ENCODE measurements around the gene EFCAB11. TPM values are rescaled to one million over a fixed set of nuclear protein-coding genes. Genes with fewer than 3 reads are reported as not detected.

Gene EFCAB11
- total RNA-seq = 7.1 and 9.0 TPM in 2 replicates

- Mint-ChIP-seq H3K27me3 (ENCODE audit: low read depth) (no peaks in the 10 kb centered on the region), H3K4me1 (ENCODE audit: low read depth) (peaks cover 43% of the 10 kb centered on the region), H3K4me3 (ENCODE audit: low read depth) (peak within 1 kb of the TSS; percentile 87), H3K9me3 (no peaks in the 10 kb centered on the region), H3K27ac (peak within 1 kb of the TSS; percentile 81), H3K36me3 (ENCODE audit: low read depth) (peaks cover 30% of the 10 kb centered on the region)
- DNase-seq (ENCODE audit: low spot score) = peak; percentile 96
- intact Hi-C loops (cut with micrococcal nuclease) = loop anchor here (1.0 to 10.0 kb wide), 8 partner anchors 9 to 1390 kb away; partner anchors contain the start of genes FOXN3, PSMC1, RPS6KA5 and ZC3H14
Measured at GRCh38 chr14:89954070-89955021, at the start of gene EFCAB11. Gene EFCAB11 (minus strand): TSS chr14:89954730. CDS start chr14:89954660, 70 bp downstream.

GRCh38 chr14:90003526-90004307, 49.2 kb upstream of the EFCAB11 start:
- Mint-ChIP-seq H3K4me1 (ENCODE audit: low read depth) (peaks cover 26% of the 10 kb centered on the region), H3K9me3 (no peaks in the 10 kb centered on the region), H3K27me3 (ENCODE audit: low read depth) (no peaks in the 10 kb centered on the region), H3K27ac (peak overlapping the region; percentile 51), H3K36me3 (ENCODE audit: low read depth) (peaks cover 80% of the 10 kb centered on the region), H3K4me3 (ENCODE audit: low read depth) (no peak overlapping the region)
- intact Hi-C loops (cut with micrococcal nuclease) = loop anchor here (2.0 kb wide), 1 partner anchor 47 kb away; no protein-coding TSS in a partner anchor
- DNase-seq (ENCODE audit: low spot score) = no peak

GRCh38 chr14:90000935-90001334, 46.4 kb upstream of the EFCAB11 start:
- Mint-ChIP-seq H3K36me3 (ENCODE audit: low read depth) (peaks cover 80% of the 10 kb centered on the region), H3K27me3 (ENCODE audit: low read depth) (no peaks in the 10 kb centered on the region), H3K4me1 (ENCODE audit: low read depth) (peaks cover 22% of the 10 kb centered on the region), H3K4me3 (ENCODE audit: low read depth) (no peak overlapping the region), H3K27ac (no peak overlapping the region), H3K9me3 (no peaks in the 10 kb centered on the region)
- no peak for DNase-seq (ENCODE audit: low spot score)
- intact Hi-C loops (cut with micrococcal nuclease) = no loop called here

- intact Hi-C loops (cut with micrococcal nuclease) = no loop called here
- Mint-ChIP-seq H3K36me3 (ENCODE audit: low read depth) (peaks cover 78% of the 10 kb centered on the region), H3K4me1 (ENCODE audit: low read depth) (no peaks in the 10 kb centered on the region), H3K9me3 (no peaks in the 10 kb centered on the region), H3K27me3 (ENCODE audit: low read depth) (no peaks in the 10 kb centered on the region), H3K27ac (no peak overlapping the region), H3K4me3 (ENCODE audit: low read depth) (no peak overlapping the region)
- no peak for DNase-seq (ENCODE audit: low spot score)
Measured at GRCh38 chr14:89996963-89997362, 42.4 kb upstream of the EFCAB11 start.

- Mint-ChIP-seq H3K4me1 (ENCODE audit: low read depth) (no peaks in the 10 kb centered on the region), H3K9me3 (no peaks in the 10 kb centered on the region), H3K4me3 (ENCODE audit: low read depth) (no peak overlapping the region), H3K27ac (no peak overlapping the region), H3K27me3 (ENCODE audit: low read depth) (no peaks in the 10 kb centered on the region), H3K36me3 (ENCODE audit: low read depth) (peaks cover 77% of the 10 kb centered on the region)
- DNase-seq (ENCODE audit: low spot score) = no peak
- intact Hi-C loops (cut with micrococcal nuclease) = no loop called here
Measured at GRCh38 chr14:89992273-89992672, 37.7 kb upstream of the EFCAB11 start.

- intact Hi-C loops (cut with micrococcal nuclease) = no loop called here
- no peak for DNase-seq (ENCODE audit: low spot score)
- no peak overlapping the region for H3K4me3 Mint-ChIP-seq (ENCODE audit: low read depth)
- H3K27me3 Mint-ChIP-seq (ENCODE audit: low read depth) = no peaks in the 10 kb centered on the region
- no peak overlapping the region for H3K27ac Mint-ChIP-seq
- peaks cover 76% of the 10 kb centered on the region for H3K36me3 Mint-ChIP-seq (ENCODE audit: low read depth)
- H3K4me1 Mint-ChIP-seq (ENCODE audit: low read depth) = no peaks in the 10 kb centered on the region
- no peaks in the 10 kb centered on the region for H3K9me3 Mint-ChIP-seq
Measured at GRCh38 chr14:89990623-89991275, 36.2 kb upstream of the EFCAB11 start.

GRCh38 chr14:89990218-89990617, 35.7 kb upstream of the EFCAB11 start:
- intact Hi-C loops (cut with micrococcal nuclease) = no loop called here
- peaks cover 76% of the 10 kb centered on the region for H3K36me3 Mint-ChIP-seq (ENCODE audit: low read depth)
- H3K4me1 Mint-ChIP-seq (ENCODE audit: low read depth) = no peaks in the 10 kb centered on the region
- no peak overlapping the region for H3K27ac Mint-ChIP-seq
- no peak for DNase-seq (ENCODE audit: low spot score)
- H3K4me3 Mint-ChIP-seq (ENCODE audit: low read depth) = no peak overlapping the region
- no peaks in the 10 kb centered on the region for H3K27me3 Mint-ChIP-seq (ENCODE audit: low read depth)
- H3K9me3 Mint-ChIP-seq = no peaks in the 10 kb centered on the region

- DNase-seq (ENCODE audit: low spot score) = no peak
- peaks cover 74% of the 10 kb centered on the region for H3K36me3 Mint-ChIP-seq (ENCODE audit: low read depth)
- H3K4me3 Mint-ChIP-seq (ENCODE audit: low read depth) = no peak overlapping the region
- no peaks in the 10 kb centered on the region for H3K9me3 Mint-ChIP-seq
- no peaks in the 10 kb centered on the region for H3K27me3 Mint-ChIP-seq (ENCODE audit: low read depth)
- no peak overlapping the region for H3K27ac Mint-ChIP-seq
- no peaks in the 10 kb centered on the region for H3K4me1 Mint-ChIP-seq (ENCODE audit: low read depth)
- intact Hi-C loops (cut with micrococcal nuclease) = no loop called here
Measured at GRCh38 chr14:89988787-89989186, 34.3 kb upstream of the EFCAB11 start.

- H3K4me3 Mint-ChIP-seq (ENCODE audit: low read depth) = no peak overlapping the region
- no peak overlapping the region for H3K27ac Mint-ChIP-seq
- peaks cover 77% of the 10 kb centered on the region for H3K36me3 Mint-ChIP-seq (ENCODE audit: low read depth)
- no peaks in the 10 kb centered on the region for H3K9me3 Mint-ChIP-seq
- no peak for DNase-seq (ENCODE audit: low spot score)
- no peaks in the 10 kb centered on the region for H3K27me3 Mint-ChIP-seq (ENCODE audit: low read depth)
- intact Hi-C loops (cut with micrococcal nuclease) = no loop called here
- H3K4me1 Mint-ChIP-seq (ENCODE audit: low read depth) = no peaks in the 10 kb centered on the region
Measured at GRCh38 chr14:89987161-89987475, 32.6 kb upstream of the EFCAB11 start.

GRCh38 chr14:89986462-89987160, 32.1 kb upstream of the EFCAB11 start:
- Mint-ChIP-seq H3K4me3 (ENCODE audit: low read depth) (no peak overlapping the region), H3K36me3 (ENCODE audit: low read depth) (peaks cover 81% of the 10 kb centered on the region), H3K4me1 (ENCODE audit: low read depth) (no peaks in the 10 kb centered on the region), H3K27me3 (ENCODE audit: low read depth) (no peaks in the 10 kb centered on the region), H3K9me3 (no peaks in the 10 kb centered on the region), H3K27ac (no peak overlapping the region)
- DNase-seq (ENCODE audit: low spot score) = no peak
- intact Hi-C loops (cut with micrococcal nuclease) = no loop called here

GRCh38 chr14:89983375-89983774, 28.8 kb upstream of the EFCAB11 start:
- peaks cover 85% of the 10 kb centered on the region for H3K36me3 Mint-ChIP-seq (ENCODE audit: low read depth)
- H3K4me3 Mint-ChIP-seq (ENCODE audit: low read depth) = no peak overlapping the region
- intact Hi-C loops (cut with micrococcal nuclease) = no loop called here
- no peaks in the 10 kb centered on the region for H3K9me3 Mint-ChIP-seq
- H3K4me1 Mint-ChIP-seq (ENCODE audit: low read depth) = no peaks in the 10 kb centered on the region
- no peak for DNase-seq (ENCODE audit: low spot score)
- H3K27me3 Mint-ChIP-seq (ENCODE audit: low read depth) = no peaks in the 10 kb centered on the region
- no peak overlapping the region for H3K27ac Mint-ChIP-seq

GRCh38 chr14:89978656-89979055, 24.1 kb upstream of the EFCAB11 start:
- Mint-ChIP-seq H3K4me1 (ENCODE audit: low read depth) (peaks cover 3% of the 10 kb centered on the region), H3K36me3 (ENCODE audit: low read depth) (peaks cover 70% of the 10 kb centered on the region), H3K27ac (no peak overlapping the region), H3K27me3 (ENCODE audit: low read depth) (no peaks in the 10 kb centered on the region), H3K9me3 (no peaks in the 10 kb centered on the region), H3K4me3 (ENCODE audit: low read depth) (no peak overlapping the region)
- intact Hi-C loops (cut with micrococcal nuclease) = loop anchor here (10.0 kb wide), 1 partner anchor 256 kb away; no protein-coding TSS in a partner anchor
- no peak for DNase-seq (ENCODE audit: low spot score)
